Measurements from ENCODE around the gene MYO1D.

The MYO1D gene

DNA sequence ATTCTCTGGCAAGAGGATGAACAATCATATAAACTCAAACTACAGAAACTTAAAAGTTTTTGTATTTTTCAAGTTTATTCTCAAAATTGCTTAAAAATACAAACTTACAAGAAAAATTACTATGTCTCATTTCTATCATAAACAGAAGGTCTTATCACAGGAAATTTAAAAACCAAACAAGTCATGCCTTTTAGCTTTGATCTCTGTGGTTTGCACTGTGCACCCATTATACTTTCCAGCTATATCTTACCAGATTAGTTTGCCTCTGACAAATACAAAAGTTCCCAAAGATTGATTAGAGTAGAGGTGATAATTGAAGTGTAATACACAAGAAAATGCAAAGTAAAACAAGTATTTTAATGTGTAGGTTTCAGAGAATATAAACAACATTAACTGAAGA is 117.4 kb downstream of the MYO1D start:
- no peak overlapping the region for H3K4me3 ChIP-seq (ENCODE audit: low read length)
- DNase-seq (ENCODE audit: low read depth) = no peak
- TF ChIP-seq, protein P1, sequence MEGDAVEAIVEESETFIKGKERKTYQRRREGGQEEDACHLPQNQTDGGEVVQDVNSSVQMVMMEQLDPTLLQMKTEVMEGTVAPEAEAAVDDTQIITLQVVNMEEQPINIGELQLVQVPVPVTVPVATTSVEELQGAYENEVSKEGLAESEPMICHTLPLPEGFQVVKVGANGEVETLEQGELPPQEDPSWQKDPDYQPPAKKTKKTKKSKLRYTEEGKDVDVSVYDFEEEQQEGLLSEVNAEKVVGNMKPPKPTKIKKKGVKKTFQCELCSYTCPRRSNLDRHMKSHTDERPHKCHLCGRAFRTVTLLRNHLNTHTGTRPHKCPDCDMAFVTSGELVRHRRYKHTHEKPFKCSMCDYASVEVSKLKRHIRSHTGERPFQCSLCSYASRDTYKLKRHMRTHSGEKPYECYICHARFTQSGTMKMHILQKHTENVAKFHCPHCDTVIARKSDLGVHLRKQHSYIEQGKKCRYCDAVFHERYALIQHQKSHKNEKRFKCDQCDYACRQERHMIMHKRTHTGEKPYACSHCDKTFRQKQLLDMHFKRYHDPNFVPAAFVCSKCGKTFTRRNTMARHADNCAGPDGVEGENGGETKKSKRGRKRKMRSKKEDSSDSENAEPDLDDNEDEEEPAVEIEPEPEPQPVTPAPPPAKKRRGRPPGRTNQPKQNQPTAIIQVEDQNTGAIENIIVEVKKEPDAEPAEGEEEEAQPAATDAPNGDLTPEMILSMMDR (IDR thresholded peaks at IDR 0.05; ENCODE audit: insufficient read depth, low read depth, low read length, missing control alignments) = no peak

DNA sequence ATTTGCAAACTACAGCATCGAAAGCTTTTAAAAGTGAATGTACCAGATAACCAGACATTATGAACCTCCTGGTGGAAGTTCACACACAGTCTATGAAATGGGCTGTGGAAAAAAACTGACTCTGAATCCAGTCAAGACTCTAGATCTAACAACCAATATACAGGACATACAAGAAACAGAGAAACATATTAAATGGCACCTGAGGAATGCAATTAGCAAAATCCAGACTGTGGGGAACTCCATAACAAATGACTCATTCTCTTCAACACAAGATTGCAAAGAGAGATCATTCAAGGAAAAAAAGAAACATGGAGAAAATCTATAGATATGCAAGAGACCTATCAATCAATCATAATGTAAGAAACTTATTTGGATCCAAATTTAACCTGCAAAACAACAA is 119.0 kb downstream of the MYO1D start:
- TF ChIP-seq, protein P1 (IDR thresholded peaks at IDR 0.05; ENCODE audit: insufficient read depth, low read depth, low read length, missing control alignments) = no peak
- DNase-seq (ENCODE audit: low read depth) = peak; percentile 54
- no peak overlapping the region for H3K4me3 ChIP-seq (ENCODE audit: low read length)

DNA sequence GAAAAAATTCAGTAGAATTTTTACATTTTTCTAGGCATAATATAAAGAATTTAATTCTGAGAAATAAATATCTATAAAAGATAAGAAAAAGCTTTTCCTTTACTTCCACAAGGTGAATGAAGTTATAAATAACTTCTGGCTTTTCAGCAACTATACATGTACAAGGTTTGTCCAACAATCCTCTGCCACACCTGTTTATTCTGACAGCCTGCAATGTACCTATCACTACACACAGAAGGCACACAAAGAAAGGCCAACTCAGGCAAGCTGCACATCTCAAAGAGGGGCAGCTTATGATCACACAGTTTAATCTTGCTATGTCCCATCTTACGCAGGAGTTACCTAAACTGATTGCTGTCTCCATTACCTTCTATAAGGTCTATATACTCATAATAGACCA is 120.2 kb downstream of the MYO1D start:
- H3K4me3 ChIP-seq (ENCODE audit: low read length) = no peak overlapping the region
- TF ChIP-seq, protein P1 (IDR thresholded peaks at IDR 0.05; ENCODE audit: insufficient read depth, low read depth, low read length, missing control alignments) = no peak
- DNase-seq (ENCODE audit: low read depth) = no peak

DNA sequence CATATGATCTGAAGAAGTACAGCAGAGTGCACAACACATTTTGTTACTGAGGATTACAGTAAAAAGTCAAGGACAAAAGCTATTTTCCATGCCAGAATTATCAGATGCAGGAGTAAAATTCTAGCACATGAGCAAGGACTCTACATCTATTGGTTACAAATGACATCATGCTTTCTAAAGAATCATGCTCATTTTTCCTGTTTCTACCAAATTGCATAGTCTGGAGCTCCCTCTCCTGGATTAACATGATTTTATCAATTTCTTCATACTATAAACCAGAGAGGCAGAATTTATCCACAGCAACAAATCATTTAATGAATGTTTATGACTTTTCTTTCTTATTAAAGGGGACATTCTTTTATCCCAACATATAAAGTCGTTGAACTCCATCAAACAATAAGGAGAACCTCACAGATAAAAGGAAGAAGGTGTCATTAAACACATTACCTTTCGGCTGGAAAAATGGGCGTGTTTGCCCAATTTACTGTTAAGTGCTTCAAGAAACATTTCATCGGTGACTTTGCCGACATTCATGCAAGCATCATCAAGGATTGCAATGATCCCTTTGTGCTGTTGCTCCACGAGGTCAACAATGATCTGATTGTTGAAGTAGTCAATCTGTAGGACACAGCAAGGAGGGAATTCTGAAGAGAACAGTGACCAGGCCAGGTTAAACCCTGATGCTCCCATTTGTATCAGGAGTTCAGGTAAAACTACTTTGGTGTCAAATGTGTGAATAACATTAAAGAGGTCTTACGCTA is 121.7 kb downstream of the MYO1D start:
- TF ChIP-seq, protein P1 (IDR thresholded peaks at IDR 0.05; ENCODE audit: insufficient read depth, low read depth, low read length, missing control alignments) = peak; percentile 40
- peak; percentile 71 for DNase-seq (ENCODE audit: low read depth)
- no peak overlapping the region for H3K4me3 ChIP-seq (ENCODE audit: low read length)

DNA sequence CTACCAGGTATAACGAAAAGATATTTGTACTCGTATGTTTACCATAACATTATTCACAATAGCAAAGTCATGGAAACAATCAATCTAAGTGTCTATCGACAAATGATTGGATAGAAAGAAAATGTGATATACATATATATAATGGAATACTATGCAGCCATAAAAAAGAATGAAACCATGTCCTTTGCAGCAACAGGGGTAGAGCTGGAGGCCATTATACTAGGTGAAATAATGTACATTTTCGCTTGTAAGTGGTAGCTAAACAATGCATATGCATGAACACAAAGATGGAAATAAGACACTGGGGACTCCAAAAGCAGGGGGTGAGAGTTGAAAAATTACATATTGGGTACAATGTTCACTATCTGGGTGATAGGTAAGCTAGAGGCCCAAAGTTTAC is 124.0 kb downstream of the MYO1D start:
- H3K4me3 ChIP-seq (ENCODE audit: low read length) = no peak overlapping the region
- no peak for DNase-seq (ENCODE audit: low read depth)
- TF ChIP-seq, protein P1 (IDR thresholded peaks at IDR 0.05; ENCODE audit: insufficient read depth, low read depth, low read length, missing control alignments) = no peak

DNA sequence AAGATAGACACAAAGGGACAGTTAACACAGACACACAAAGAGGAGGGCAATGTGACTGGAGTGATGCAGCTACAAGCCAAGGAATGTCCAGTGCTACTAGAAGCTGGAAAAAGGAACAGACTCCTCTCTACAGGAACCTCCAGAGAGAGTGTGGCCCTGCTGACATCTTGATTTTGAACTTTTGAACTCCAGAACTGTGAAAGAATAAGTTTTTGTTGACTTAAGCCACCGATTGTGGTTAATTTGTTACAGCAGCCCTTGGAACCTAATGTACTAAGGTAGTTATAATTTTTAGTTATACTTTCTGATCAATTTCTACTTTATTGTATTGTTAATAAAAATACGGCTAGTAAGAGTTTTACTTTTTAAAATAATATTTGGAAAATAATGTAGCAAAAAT is 129.1 kb downstream of the MYO1D start:
- DNase-seq (ENCODE audit: low read depth) = no peak
- TF ChIP-seq, protein P1 (IDR thresholded peaks at IDR 0.05; ENCODE audit: insufficient read depth, low read depth, low read length, missing control alignments) = no peak

DNA sequence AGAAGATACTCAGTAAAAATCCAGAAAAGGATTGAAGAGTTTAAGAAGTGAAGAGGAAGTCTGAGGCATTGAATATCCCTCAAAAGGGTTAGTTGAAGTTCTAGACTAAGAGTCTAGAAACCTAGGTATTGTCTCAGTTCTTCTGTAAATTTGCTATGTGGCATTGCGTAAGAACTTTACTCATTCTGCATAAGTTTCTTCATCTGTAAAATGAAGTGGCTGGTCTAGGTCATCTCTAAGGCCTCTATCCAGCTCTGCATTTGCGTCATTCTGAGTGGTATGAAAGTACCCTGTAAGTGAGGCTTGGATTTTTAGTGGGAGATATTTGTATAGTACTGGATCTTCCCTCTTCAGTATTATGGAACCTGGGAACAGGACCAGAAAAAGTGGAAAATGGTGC is 130.2 kb downstream of the MYO1D start:
- no peak overlapping the region for H3K4me3 ChIP-seq (ENCODE audit: low read length)
- TF ChIP-seq, protein P1 (IDR thresholded peaks at IDR 0.05; ENCODE audit: insufficient read depth, low read depth, low read length, missing control alignments) = no peak
- peak; percentile 83 for DNase-seq (ENCODE audit: low read depth)

More for the DNA sequence above, 129.1 kb downstream of the MYO1D start:
- no peak overlapping the region for H3K4me3 ChIP-seq (ENCODE audit: low read length)

All from epithelial cell of esophagus (primary cell).